ENCODE data around the gene EEFSEC.

EEFSEC gene

GRCh38 chr3:128378631-128379347 is 225.5 kb downstream of the EEFSEC start:
- no peak overlapping the region for H3K27ac ChIP-seq
- no peaks in the 10 kb centered on the region for H3K9me3 ChIP-seq
- H3K4me1 ChIP-seq, result peaks cover 37% of the 10 kb centered on the region

GRCh38 chr3:128379367-128380160 is 226.3 kb downstream of the EEFSEC start:
- Histone ChIP-seq H3K36me3 (peaks cover 8% of the 10 kb centered on the region; the same call in 1 of the 2 replicates), H3K4me3 (no peak overlapping the region), H4K20me1 (0 out of 2 replicates have a peak, but pooled peaks cover 12% of the 10 kb centered on the region), H3K9ac (no peak overlapping the region), H3K9me3 (no peaks in the 10 kb centered on the region), H3K27ac (no peak overlapping the region), H3K27me3 (no peaks in the 10 kb centered on the region), H3K4me1 (peaks cover 29% of the 10 kb centered on the region), H3K4me2 (no peak overlapping the region)
- no peak for TF ChIP-seq Cebpa-rat (IDR thresholded peaks at IDR 0.05)

More at GRCh38 chr3:128378631-128379347, 225.5 kb downstream of the EEFSEC start:
- H3K9ac ChIP-seq, result no peak overlapping the region
- 0 out of 2 replicates have a peak, but pooled peaks cover 5% of the 10 kb centered on the region for H3K36me3 ChIP-seq
- H3K27me3 ChIP-seq, result no peaks in the 10 kb centered on the region
- TF ChIP-seq Cebpa-rat (IDR thresholded peaks at IDR 0.05), result no peak
- 0 out of 2 replicates have a peak, but pooled peaks cover 14% of the 10 kb centered on the region for H4K20me1 ChIP-seq
- no peak overlapping the region for H3K4me3 ChIP-seq
- H3K4me2 ChIP-seq, result no peak overlapping the region

- Histone ChIP-seq H3K4me3 (no peak overlapping the region), H3K4me2 (no peak overlapping the region), H3K9ac (no peak overlapping the region), H3K9me3 (no peaks in the 10 kb centered on the region), H4K20me1 (0 out of 2 replicates have a peak, but pooled peaks cover 12% of the 10 kb centered on the region), H3K27me3 (no peaks in the 10 kb centered on the region), H3K27ac (no peak overlapping the region), H3K36me3 (peaks cover 8% of the 10 kb centered on the region; the same call in 1 of the 2 replicates), H3K4me1 (peaks cover 22% of the 10 kb centered on the region)
- TF ChIP-seq Cebpa-rat (IDR thresholded peaks at IDR 0.05), result no peak
Observed at GRCh38 chr3:128380295-128380694, 227.0 kb downstream of the EEFSEC start.

- Histone ChIP-seq H3K9me3 (no peaks in the 10 kb centered on the region), H3K27me3 (no peaks in the 10 kb centered on the region), H3K4me2 (0 out of 2 replicates have a peak overlapping the region, but pooled peaks have one; percentile 21), H3K27ac (no peak overlapping the region), H3K4me3 (no peak overlapping the region), H3K36me3 (peaks cover 8% of the 10 kb centered on the region; the same call in 1 of the 2 replicates), H3K9ac (no peak overlapping the region), H3K4me1 (peaks cover 19% of the 10 kb centered on the region), H4K20me1 (0 out of 2 replicates have a peak, but pooled peaks cover 7% of the 10 kb centered on the region)
- no peak for TF ChIP-seq Cebpa-rat (IDR thresholded peaks at IDR 0.05)
Observed at GRCh38 chr3:128380719-128381118, 227.4 kb downstream of the EEFSEC start.

GRCh38 chr3:128381609-128382008 is 228.3 kb downstream of the EEFSEC start:
- no peaks in the 10 kb centered on the region for H4K20me1 ChIP-seq
- TF ChIP-seq Cebpa-rat (IDR thresholded peaks at IDR 0.05), result no peak
- H3K9ac ChIP-seq, result no peak overlapping the region; the same call in 1 of the 2 replicates
- H3K27me3 ChIP-seq, result no peaks in the 10 kb centered on the region
- peak overlapping the region; percentile 24; the same call in 1 of the 2 replicates for H3K27ac ChIP-seq
- no peak overlapping the region for H3K4me3 ChIP-seq
- H3K36me3 ChIP-seq, result peaks cover 3% of the 10 kb centered on the region; the same call in 1 of the 2 replicates
- no peaks in the 10 kb centered on the region for H3K9me3 ChIP-seq
- H3K4me1 ChIP-seq, result peaks cover 19% of the 10 kb centered on the region
- peak overlapping the region; percentile 21 for H3K4me2 ChIP-seq

GRCh38 chr3:128382221-128382807 is 229.0 kb downstream of the EEFSEC start:
- Histone ChIP-seq H3K9ac (no peak overlapping the region), H3K4me2 (no peak overlapping the region), H3K9me3 (no peaks in the 10 kb centered on the region), H3K4me3 (no peak overlapping the region), H3K36me3 (peaks cover 3% of the 10 kb centered on the region; the same call in 1 of the 2 replicates), H4K20me1 (no peaks in the 10 kb centered on the region), H3K27me3 (no peaks in the 10 kb centered on the region), H3K4me1 (peaks cover 19% of the 10 kb centered on the region), H3K27ac (no peak overlapping the region; the same call in 1 of the 2 replicates)
- no peak for TF ChIP-seq Cebpa-rat (IDR thresholded peaks at IDR 0.05)

- Histone ChIP-seq H3K9ac (no peak overlapping the region), H3K27ac (no peak overlapping the region)
- TF ChIP-seq Cebpa-rat (IDR thresholded peaks at IDR 0.05), result no peak
Observed at GRCh38 chr3:128383316-128384235, 230.3 kb downstream of the EEFSEC start.

GRCh38 chr3:128385080-128385832 is 232.0 kb downstream of the EEFSEC start:
- no peak overlapping the region for H3K27ac ChIP-seq
- no peak for TF ChIP-seq Cebpa-rat (IDR thresholded peaks at IDR 0.05)
- no peaks in the 10 kb centered on the region for H3K9me3 ChIP-seq
- H3K36me3 ChIP-seq, result peaks cover 3% of the 10 kb centered on the region; the same call in 1 of the 2 replicates
- no peak overlapping the region for H3K4me2 ChIP-seq
- H3K4me3 ChIP-seq, result no peak overlapping the region
- peaks cover 19% of the 10 kb centered on the region for H3K4me1 ChIP-seq
- H4K20me1 ChIP-seq, result no peaks in the 10 kb centered on the region
- H3K9ac ChIP-seq, result no peak overlapping the region
- no peaks in the 10 kb centered on the region for H3K27me3 ChIP-seq

More at GRCh38 chr3:128383316-128384235, 230.3 kb downstream of the EEFSEC start:
- Histone ChIP-seq H3K27me3 (no peaks in the 10 kb centered on the region), H3K9me3 (no peaks in the 10 kb centered on the region), H3K4me2 (no peak overlapping the region), H3K4me1 (peaks cover 19% of the 10 kb centered on the region), H3K36me3 (peaks cover 3% of the 10 kb centered on the region; the same call in 1 of the 2 replicates), H4K20me1 (no peaks in the 10 kb centered on the region), H3K4me3 (no peak overlapping the region)

Data from BLaER1 (cell line).